ENCODE results near the gene MAP3K10.

DNA sequence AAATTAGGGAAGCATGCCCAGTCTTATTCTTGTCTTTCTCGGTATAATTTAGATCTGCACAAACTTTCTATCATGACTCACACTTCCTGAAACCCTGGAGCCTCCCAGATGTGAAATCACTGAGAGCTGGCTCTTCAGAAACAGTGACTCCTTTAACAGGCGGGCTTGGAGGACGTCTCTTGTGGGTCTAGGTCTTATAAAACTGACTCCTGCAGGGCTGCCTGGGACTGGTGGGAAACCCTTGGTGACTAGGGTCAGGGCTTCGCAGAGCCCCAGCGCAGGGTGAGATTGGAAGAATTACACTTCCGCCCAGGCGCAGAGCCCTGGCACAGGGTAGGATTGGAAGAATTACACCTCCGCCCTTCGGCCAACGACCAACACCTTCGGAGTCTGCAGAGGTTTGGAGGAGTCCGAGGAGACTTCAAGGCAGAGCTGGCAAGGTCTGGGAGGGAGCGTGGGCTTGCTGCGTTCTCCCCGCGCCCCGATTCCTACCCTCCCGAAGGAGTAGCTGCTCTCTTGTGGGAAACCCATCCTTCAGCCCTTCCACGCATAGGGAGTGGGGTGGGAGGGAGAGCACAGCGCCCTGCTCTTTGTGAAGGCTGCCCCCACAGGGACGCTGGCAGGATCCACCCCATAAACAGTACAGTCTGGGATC is 43.4 kb upstream of the MAP3K10 start:
- TF ChIP-seq, protein P1, sequence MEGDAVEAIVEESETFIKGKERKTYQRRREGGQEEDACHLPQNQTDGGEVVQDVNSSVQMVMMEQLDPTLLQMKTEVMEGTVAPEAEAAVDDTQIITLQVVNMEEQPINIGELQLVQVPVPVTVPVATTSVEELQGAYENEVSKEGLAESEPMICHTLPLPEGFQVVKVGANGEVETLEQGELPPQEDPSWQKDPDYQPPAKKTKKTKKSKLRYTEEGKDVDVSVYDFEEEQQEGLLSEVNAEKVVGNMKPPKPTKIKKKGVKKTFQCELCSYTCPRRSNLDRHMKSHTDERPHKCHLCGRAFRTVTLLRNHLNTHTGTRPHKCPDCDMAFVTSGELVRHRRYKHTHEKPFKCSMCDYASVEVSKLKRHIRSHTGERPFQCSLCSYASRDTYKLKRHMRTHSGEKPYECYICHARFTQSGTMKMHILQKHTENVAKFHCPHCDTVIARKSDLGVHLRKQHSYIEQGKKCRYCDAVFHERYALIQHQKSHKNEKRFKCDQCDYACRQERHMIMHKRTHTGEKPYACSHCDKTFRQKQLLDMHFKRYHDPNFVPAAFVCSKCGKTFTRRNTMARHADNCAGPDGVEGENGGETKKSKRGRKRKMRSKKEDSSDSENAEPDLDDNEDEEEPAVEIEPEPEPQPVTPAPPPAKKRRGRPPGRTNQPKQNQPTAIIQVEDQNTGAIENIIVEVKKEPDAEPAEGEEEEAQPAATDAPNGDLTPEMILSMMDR (IDR thresholded peaks at IDR 0.05): no peak
- no peak for TF ChIP-seq POLR2A (IDR thresholded peaks at IDR 0.05)

All from testis (tissue), 2 donors.